NCI-H524 (cell line): ENCODE results near the gene CD247.
A peak's percentile ranks its signal among the peaks of the same experiment; 100 is the strongest.

Source experiments
- DNase-seq, 2 experiments: peaks; one replicate each; lab custom pipeline; 2025; lab: John Stamatoyannopoulos, UW

The CD247 gene

DNA sequence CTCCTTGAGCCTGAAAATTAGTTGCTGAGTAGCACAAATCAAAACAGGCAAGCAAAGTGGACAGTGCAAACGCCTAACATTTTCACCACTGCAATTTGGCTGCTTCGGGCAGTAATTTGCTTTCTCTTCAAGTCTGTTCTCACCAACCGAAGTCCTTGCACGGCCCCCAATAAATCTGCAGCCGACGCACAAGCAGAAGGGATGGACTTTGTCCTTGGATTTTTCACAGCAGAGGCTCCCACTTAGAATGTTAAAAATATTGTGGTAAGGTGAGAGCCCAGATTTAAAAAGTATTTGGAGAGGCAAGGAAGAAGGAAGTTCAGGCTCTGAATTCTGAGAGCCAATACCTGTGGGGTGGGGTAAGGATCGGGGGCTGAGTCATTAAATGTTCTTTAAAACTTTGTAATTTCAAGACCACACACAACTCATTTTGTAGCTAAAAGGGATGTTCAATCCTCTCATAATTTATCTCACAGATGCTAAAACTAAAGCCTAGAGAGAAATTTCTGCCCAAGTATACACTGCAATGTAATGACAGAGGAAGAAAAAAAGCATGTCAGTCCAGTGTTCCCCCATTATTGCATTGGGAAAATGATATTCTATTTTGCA lies 6.2 kb downstream of the CD247 start:
- DNase-seq: no peak

DNA sequence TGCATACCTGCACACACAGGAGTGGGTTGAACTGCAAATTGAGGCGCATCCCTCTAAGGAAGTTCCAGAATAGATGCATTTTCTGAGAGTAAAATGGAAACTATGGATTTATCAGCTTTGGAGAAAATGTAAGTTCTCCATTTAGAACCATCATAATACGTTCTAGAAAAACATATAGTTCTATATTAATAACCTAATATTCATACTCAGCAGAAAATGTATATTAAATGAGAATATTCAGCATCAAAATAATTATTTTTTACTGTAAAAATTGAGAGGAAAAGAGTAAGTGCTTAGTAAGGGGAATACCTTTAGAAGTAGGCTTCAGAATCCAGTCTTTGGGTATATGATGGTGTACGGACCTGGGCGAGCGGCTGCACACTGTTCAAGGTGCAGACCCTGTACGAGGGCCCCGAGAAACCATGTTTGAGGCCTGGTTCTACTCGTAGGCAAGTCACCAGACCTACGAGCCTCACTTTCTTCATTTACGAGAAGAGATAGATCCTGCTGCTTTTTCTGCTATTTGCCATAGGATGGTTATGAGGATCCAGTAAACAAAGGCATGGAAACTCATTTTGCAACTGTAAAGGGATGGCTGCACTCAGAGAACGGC lies 6.8 kb downstream of the CD247 start:
- DNase-seq: no peak

DNA sequence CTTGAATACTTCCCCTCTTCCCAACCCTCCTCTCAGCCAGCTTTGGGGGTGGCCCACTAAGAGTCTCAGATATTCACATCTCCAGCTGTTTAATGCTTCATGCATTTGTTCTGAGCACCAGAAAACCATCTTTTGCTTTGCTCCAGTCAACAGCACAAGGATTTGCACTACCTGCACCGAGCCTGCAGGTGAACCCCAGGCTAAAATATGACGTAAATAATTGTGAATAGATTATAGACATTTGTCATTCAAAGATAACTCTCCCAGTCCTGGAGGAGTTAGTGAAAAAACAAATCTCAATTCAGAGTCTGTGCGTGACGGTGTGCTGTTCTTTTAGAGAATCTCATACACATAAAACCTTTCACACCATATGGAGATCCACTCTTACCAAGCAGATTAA lies 7.4 kb downstream of the CD247 start:
- DNase-seq: peak in 1 of 2 experiments; percentile 70

DNA sequence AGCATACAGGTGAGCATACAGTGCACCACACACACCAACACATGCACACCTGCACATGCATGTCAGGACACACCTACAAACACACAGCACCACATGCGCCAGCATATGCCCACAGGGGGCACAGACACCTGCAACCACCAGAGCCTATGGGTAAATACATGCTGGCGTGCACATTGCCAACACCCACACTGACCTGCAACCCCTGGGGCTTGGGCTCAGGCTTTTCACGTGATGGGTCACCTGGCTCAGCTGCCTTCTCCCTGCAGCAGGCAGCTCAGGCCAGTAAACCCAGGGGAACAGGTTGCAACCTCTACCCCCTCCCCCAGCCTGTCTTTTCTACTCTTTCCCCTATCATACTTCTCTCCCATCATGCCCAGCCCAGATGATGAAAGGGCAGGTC lies 8.1 kb downstream of the CD247 start:
- DNase-seq: no peak

DNA sequence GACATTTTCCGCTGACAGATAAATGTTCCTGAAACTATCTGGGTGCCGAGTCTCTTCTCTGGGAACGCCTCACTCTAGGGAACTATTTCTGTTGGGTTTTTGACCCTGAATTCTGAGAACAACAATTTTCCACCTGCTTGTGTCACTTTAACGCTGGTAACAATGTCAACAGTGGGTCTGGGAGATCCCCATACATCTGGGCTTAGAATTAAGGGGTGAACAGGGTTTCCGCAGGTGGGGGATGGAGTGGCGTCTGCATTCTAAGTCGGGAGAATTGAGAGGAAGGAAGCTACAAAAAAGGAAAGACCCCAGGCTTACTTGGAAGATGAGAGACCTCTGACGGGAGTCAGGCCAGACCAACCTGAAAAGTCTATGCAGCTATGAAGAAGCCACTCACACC lies 8.7 kb downstream of the CD247 start:
- DNase-seq: no peak

DNA sequence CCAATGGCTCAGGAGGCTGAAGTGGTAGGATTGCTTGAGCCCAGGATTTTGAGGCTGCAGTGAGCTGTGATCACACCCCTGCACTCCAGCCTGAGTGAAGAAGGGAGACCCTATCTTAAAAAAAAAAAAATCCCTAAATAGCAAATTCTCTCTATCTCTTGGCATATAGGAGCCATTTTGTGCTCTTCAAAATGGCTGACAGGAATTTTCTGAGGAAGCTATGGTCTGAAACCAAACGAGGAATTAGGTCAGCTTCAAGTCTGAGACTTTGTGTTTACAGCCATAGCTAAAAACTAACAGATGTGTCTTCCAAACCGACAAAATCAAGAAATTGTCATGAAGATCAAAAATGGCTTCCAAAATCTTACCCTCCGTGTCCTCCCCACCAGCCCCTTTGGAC lies 10.6 kb downstream of the CD247 start:
- DNase-seq: no peak

DNA sequence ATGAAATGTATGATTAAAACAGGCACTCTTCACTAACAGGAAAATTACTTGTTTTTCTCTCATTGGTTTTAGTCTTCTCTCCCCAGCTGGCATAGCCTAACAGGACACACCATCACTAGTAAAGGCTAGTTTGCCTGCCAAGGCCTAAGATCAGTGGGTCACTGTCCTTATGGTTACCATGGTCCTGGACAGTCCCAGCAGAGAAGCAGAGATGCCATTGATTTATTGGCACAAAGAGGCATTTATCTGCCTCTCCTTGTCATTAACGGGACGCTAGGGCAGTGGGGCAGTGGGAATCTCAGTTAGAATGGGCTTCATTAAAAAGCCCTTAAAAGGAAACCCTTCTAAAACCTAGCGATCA lies 13.9 kb downstream of the CD247 start:
- DNase-seq: no peak

DNA sequence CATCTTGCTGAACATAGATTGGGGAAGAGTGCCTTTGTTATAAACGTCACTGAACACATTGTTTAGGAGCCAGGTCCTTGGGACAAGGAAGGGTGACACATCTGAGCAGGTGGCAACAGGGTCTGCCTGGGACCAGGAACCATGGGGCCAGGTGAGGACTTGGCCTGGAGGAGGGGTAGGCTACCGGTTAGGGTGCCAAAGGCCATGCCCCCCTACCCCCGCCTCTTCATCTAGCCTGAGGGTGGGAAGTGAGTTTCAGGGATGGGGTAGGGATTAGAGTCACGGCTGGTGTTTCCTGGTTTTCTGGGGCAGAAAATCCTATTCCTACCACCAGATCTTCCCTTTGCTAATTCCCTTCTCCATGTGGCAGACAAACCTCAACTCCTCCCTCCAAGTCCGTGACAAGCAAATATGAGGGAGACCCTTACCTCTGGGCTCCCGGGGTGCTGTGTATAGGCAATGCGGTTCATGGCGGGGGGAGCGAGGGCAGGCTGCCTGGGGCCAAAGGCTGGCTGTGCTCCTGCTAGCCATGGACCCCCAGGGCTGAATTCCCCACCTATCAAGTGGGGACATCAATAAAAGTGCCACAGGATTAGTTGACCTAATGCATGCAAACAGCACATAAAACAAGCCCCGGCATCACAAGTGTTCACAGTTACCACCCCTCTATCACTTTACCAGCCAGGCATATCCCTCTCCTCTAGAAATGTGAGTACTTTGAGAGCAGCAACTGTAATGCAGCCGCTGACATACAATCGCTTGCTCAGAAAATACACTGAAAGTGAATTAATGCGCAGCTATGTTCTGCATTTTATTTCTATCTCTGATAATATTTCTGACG lies 14.5 kb downstream of the CD247 start:
- DNase-seq: no peak

DNA sequence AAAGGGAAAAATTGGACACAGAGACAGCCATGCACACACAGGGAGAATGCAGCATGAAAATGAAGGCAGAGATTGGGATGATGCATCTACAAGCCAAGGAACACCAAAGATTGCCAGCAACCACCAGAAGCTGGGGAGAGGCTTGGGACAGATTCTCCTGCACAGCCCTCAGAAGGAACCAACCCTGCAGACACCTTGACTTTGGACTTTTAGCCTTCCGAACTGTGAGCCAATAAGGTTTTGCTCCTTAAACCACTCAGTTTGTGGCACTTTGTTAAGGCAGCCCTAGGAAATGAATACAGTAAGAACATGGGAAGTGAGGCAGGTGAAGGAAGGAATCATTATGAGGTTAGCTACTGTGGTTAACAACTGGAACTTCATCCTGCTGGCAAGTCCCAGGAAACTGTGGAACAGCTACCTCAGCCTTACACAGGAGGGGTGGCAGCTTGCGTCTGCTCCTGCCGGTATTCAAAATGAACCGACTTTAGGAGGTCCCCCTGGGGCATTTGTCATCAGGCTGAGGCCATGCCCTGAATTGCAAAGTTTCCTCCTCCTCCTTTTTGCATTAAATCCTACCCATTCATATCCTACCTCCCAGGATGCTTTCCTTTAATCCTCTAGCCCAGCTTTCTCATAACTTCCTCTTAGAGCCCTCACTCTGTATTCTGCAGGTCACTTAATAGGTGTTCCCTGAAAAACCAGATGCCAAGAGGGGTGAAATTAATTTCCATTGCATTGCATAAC lies 15.4 kb downstream of the CD247 start:
- no peak for DNase-seq

DNA sequence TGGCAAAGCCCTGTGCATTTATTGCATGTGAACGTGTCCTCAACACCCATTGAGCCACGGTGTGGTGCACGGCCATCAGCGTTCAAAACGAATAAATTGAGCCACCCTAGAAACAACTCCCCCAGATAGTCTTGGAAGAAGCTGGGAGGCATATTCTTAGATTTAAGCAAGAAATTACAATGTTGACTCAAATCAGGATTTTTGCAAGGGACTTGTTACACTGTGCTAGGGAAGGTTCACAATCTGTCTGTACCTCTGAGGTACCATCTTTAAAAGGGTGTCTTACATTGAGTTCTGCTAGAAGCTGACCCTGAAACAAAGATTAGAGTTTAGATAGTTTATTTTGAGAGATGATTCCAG lies 16.2 kb downstream of the CD247 start:
- DNase-seq: no peak

DNA sequence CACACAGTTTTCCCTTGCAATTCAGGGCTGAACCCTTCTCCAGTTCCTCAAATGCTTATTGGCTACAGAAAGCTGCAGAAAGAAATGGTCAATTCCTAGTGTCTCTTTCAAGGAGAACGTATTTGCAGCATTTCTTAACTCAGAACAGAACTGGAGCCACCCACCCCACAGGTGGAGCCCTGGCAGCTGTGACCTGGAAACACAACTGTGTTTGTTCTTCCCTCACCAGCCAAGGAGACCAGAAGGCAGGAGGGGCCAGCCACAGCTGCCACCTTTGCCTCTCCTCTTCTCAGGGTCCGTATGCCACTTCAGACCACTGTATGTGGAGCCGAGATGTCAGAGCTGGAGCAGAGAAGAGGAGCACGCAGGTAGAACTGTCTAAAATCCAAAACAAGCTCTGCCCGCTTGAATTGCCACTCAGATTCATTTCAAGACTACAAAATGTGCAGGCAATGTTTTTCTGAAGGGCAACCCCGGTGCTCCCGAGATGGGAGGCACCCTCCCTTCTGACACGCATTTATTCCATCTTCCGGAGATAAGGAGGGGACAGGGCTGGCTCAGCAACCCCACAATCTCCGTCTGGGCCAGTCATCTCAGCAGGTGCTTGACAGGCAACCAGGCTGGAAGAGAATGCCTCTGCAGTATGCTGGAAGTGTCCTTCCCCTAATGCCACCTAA lies 16.7 kb downstream of the CD247 start:
- DNase-seq: peak in 1 of 2 experiments; percentile 75

DNA sequence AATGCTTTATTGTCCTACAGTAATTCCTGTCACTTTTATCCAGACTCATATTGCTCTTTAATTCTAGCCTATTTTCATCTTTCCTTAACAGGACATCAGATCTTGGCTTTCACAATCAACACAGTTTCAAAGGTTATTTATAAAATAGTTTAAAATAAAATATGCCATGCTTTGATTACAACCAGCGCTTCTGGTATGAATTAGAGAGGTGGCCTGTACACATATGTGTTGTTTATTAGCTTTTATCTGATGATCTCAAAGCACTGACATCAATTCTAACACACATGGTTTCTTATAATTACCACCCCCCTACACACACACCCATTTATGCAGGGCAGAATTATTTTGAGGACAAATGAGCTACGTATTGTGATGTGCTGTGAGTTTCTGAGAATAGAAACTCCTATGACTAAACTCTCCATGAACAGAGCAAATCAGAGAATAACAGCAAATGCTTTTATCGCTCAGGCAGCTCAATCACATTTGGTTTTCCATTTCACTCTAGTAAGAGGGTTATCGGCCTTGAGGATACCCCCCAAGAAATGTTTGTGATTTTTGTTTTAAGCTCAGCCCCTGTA lies 18.0 kb downstream of the CD247 start:
- no peak for DNase-seq

DNA sequence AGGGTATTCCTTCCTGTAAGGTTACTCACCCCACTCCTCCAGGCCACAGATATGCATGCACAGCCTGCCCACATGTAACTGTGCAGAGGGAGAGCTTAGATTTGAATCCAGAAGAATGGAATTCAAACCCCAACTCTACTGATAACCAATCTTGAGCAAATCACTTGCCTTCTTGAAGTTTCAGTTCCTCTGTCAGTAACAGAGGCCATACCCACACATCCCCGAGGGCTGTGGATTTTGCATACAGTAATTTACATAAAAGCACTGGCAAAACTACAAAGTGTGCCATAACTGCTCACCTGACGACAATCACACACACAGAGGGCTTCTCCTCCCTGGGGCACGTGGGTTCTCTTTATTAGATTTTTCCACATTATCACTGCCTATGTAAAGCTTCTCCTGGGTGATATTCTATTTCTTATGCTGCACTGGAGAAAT lies 18.6 kb downstream of the CD247 start:
- no peak for DNase-seq

DNA sequence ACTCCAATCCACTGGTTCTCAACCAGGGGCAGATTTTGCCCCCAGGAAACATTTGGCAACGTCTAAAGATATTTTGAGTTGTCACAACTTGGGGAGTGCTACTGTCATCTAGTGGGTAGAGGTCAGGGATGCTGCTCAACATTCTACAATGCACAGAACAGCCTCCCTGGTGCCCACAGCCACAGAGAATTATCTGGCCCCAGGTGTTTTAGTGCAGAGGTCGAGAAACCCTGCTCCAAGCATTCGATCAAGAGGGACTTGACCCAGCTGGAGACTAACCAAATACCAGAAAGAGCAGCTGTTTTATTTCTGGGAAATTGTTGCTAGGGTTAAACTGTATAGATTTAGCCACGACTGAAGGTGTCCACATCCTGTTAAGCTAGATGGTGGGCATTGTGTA lies 19.2 kb downstream of the CD247 start:
- DNase-seq: no peak

DNA sequence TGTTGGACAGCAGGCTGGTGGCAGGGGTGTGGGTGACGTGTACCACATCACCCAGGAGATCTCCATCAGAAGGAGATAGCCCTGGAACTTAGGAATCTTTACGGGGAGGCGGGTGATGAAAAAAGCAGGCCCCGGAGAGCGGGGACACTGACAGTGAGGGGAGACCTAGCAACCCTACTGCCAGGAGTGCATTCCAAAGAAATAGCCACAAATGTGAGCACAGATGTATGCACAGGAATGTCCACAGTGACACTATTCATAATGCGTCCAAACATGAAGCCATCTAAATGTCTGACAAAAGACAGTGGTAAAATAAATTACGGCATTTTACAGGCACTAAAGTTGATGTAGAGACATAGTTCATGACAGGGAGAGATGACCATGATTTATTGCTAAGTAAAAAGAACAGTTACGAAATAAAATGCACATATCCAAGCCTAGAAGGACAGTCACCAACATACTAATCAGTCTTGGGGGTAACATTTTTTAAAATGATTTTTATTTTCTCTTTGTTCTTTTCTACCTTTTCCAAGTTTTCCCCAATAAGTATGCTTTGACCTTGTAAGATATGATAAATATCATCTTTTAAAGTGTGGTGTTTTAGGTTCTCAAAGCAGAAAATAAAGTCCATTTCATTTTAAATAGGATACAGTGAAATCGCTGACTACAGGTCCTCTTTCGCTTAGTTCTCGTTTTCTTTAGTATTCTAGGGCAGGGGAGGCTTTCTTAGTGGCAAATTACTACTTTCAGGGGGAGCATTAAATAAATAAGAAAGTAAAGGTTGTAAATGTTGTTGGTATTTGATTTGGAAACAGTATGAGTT lies 21.3 kb downstream of the CD247 start:
- no peak for DNase-seq

DNA sequence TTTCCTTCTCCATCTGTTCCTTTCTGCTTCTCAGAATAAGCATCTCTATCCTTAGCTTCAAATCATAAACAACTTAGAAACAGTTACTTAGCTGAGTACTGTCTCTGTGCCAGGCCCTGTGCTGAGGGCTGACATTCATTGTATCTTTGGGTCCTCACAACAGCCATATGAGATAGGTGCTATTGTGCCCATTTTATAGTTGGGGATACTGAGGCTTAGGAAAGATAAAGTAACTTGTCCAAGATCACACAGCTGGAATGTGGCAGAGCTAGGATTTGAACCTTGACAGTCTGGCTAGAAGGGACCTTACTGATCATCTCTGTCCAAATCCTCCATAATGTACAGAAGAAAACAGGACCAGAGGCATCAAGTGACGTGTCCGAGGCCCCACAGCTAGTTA lies 25.0 kb downstream of the CD247 start:
- no peak for DNase-seq

DNA sequence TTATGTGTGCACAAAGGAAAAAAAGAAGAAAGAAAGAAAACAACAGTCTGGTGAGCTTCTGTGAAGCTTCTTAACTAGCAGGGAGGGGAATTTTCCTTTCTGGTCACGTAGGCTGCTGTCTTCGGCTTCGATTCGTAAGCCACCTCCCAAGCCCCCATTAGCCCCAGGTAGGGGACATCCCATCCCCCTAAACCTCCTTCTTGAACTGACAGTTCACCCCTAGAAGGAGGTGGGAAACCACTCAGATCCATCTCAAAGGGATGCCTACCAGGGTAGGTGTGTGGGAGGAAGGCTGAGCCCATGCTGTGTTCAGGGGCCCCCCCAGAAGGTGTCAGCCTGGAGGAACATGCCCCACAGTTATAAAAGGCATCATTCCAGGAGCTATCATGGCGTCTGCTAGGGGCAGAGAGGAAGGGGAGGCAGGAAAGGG lies 25.8 kb downstream of the CD247 start:
- DNase-seq: no peak

DNA sequence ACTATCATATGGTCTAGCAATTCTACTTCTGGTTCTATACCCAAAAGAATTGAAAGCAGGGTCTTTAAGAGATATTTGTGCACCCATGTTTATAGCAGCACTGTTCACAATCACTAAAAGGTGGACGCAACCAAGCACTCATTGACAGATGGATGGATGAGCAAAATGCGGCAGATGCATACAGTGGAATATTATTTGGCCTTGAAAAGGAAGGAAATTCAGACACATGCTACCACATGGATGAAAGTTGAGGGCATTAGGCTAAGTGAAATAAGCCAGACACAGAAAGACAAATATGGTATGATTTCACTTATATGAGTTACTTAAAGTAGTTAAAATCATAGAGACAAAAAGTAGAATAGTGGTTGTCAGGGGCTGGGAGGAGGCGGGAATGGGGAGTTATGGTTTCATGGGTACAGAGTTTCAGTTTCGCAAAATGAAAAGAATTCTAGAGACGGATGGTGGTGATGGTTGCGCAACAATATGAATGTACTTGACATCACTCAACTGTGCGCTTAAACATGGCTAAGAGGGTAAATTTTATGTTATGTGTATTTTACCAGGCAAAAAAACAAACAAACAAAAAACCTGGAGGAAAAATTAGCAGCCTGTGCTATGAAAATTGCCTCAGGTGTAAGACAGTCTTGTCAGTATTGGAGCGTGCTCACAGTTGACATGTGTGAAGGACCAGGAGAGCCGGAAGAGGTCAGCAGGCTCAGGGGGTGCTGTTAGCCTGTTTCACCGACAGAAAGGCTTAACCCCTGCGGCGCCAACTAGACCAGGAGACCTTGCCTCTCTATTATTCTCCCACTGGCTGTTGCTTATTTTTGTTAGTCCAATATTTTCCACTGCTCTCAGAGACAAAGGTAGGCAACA lies 26.5 kb downstream of the CD247 start:
- DNase-seq: no peak

DNA sequence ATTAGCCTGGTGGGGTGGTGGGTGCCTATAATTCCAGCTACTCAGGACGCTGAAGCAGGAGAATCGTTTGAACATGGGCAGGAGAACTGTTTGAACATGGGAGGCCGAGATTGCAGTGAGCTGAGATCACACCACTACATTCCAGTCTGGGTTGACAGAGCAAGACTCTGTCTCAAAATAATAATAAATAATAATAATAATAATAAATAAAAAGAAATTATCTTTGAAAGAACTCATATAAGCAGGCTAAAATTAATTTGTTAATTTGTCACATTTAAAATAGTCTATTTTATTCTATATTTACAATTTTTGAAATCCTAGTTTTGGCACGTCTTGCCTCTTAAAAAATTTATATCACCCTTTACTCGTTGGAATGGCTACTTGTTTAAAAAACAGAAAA lies 27.6 kb downstream of the CD247 start:
- DNase-seq: no peak
